H1 (cell line): ENCODE measurements around the gene OR10V1. TPM values are rescaled to one million over a fixed set of nuclear protein-coding genes. Genes with fewer than 3 reads are reported as not detected.

Source experiments
- CTCF ChIA-PET: fragments of 300-600 bp; sonication (Branson Sonifier 250); formaldehyde crosslinking; loops from one replicate; lab custom pipeline; 2021; ENCODE audit not compliant: partially characterized antibody; lab: Charles Lee
- POLR2A ChIA-PET: fragments of 300-600 bp; sonication (Branson Sonifier 250); formaldehyde crosslinking; loops from one replicate; lab custom pipeline; 2021; ENCODE audit warnings: inconsistent platforms; ENCODE audit not compliant: partially characterized antibody; lab: Charles Lee
- DNase-seq, 2 experiments: peaks; one replicate each; pipeline versions ENCODE4 v3.0.0 to v3.0.0-alpha.2; 2010 to 2022; ENCODE audit warnings: low spot score in 2 of 2, low read depth in 1 of 2, mixed read lengths in 1 of 2
- FAIRE-seq: peaks from 2 replicates; lab custom pipeline; 2011; peaks lifted over from hg19 to GRCh38; lab: Jason Lieb, UNC
- H2AFZ ChIP-seq: 2 replicates; pipeline ENCODE4 v1.8.1; 2012; ENCODE audit warnings: low read length, inconsistent platforms
- H2AK5ac ChIP-seq: 2 replicates; pipeline ENCODE4 v1.6.1; 2013; ENCODE audit warnings: low read depth, low read length
- H2BK120ac ChIP-seq: replicated peaks from 2 replicates; pipeline ENCODE3; 2013; ENCODE audit warnings: low read depth, low read length, inconsistent platforms
- H2BK12ac ChIP-seq: 2 replicates; pipeline ENCODE4 v1.6.1; 2013; ENCODE audit warnings: low read depth, low read length
- H2BK15ac ChIP-seq: 2 replicates; pipeline ENCODE4 v1.6.1; 2013; ENCODE audit warnings: low read length
- H2BK20ac ChIP-seq: 2 replicates; pipeline ENCODE4 v1.6.1; 2013; ENCODE audit warnings: low read length
- H2BK5ac ChIP-seq: 2 replicates; pipeline ENCODE4 v1.6.1; 2013; ENCODE audit warnings: low read depth, low read length
- H3K14ac ChIP-seq: 2 replicates; pipeline ENCODE4 v1.6.1; 2013; ENCODE audit warnings: inconsistent platforms; ENCODE audit not compliant: insufficient read length
- H3K18ac ChIP-seq: 2 replicates; pipeline ENCODE4 v1.6.1; 2013; ENCODE audit warnings: low read length; ENCODE audit errors: extremely low read depth
- H3K23ac ChIP-seq: 2 replicates; pipeline ENCODE4 v1.6.1; 2013; ENCODE audit warnings: inconsistent platforms; ENCODE audit not compliant: insufficient read length
- H3K23me2 ChIP-seq: 2 replicates; pipeline ENCODE4 v1.6.1; 2013; ENCODE audit warnings: low read depth, low read length
- H3K27ac ChIP-seq: 2 replicates; pipeline ENCODE4 v1.6.1; 2011; ENCODE audit warnings: low read depth, low read length, inconsistent platforms
- H3K27me3 ChIP-seq, 4 experiments: replicated peaks in 1 of 4; 1 replicate in 1 of 4; 2 replicates in 3 of 4; pipeline versions ENCODE4 v1.6.1 to v1.8.1; 2011 to 2013; ENCODE audit warnings: low read length in 3 of 4, mild to moderate bottlenecking in 3 of 4, inconsistent platforms in 2 of 4, mixed read lengths in 2 of 4, moderate library complexity in 1 of 4; ENCODE audit not compliant: control insufficient read depth in 3 of 4, insufficient read depth in 3 of 4; ENCODE audit errors: extremely low read depth in 1 of 4
- H3K36me3 ChIP-seq, 4 experiments: 2 replicates each; pipeline versions ENCODE4 v1.6.1 to v1.8.1; 2011 to 2013; ENCODE audit warnings: mild to moderate bottlenecking in 4 of 4, low read length in 3 of 4, moderate library complexity in 2 of 4, control low read depth in 1 of 4, inconsistent platforms in 1 of 4; ENCODE audit not compliant: insufficient read depth in 4 of 4, control insufficient read depth in 2 of 4
- H3K4ac ChIP-seq: replicated peaks from 2 replicates; pipeline ENCODE3; 2013; ENCODE audit warnings: low read length, low read depth, mixed read lengths, inconsistent platforms; ENCODE audit not compliant: insufficient read length
- H3K4me1 ChIP-seq, 4 experiments: replicated peaks in 1 of 4; 1 replicate in 1 of 4; 2 replicates in 3 of 4; pipeline versions ENCODE4 v1.6.1 to v1.8.1; 2011 to 2013; ENCODE audit warnings: low read length in 3 of 4, inconsistent platforms in 2 of 4, mixed read lengths in 1 of 4; ENCODE audit not compliant: insufficient read depth in 4 of 4, control insufficient read depth in 3 of 4
- H3K4me2 ChIP-seq, 2 experiments: 2 replicates each; pipeline versions ENCODE4 v1.6.1 to v1.8.1; 2011 to 2013; ENCODE audit warnings: low read depth in 2 of 2, low read length in 2 of 2, control low read depth in 1 of 2, inconsistent platforms in 1 of 2, mild to moderate bottlenecking in 1 of 2; ENCODE audit not compliant: insufficient read depth in 1 of 2
- H3K4me3 ChIP-seq, 4 experiments: fragments of 200-600, 300-600 bp in 1 of 4; sonication (generic), shearing (Covaris generic), sonication (Bioruptor Twin) in 1 of 4; 2 replicates each; pipeline versions ENCODE4 v1.5.1 to v1.8.1; 2011 to 2016; ENCODE audit warnings: low read length in 4 of 4, low read depth in 3 of 4, control low read depth in 2 of 4, inconsistent platforms in 2 of 4, mild to moderate bottlenecking in 2 of 4, mixed read lengths in 1 of 4, moderate library complexity in 1 of 4; ENCODE audit not compliant: insufficient read depth in 2 of 4; ENCODE audit errors: extremely low read depth in 1 of 4
- H3K56ac ChIP-seq: replicated peaks from 2 replicates; pipeline ENCODE3; 2013; ENCODE audit warnings: low read depth, mild to moderate bottlenecking, mixed read lengths, low read length, inconsistent platforms; ENCODE audit not compliant: insufficient read length
- H3K79me1 ChIP-seq: 2 replicates; pipeline ENCODE4 v1.6.1; 2013; ENCODE audit warnings: low read depth, low read length, control low read depth
- H3K79me2 ChIP-seq, 2 experiments: 2 replicates each; pipeline versions ENCODE4 v1.6.1 to v1.8.1; 2012 to 2013; ENCODE audit warnings: low read length in 2 of 2, mild to moderate bottlenecking in 2 of 2, inconsistent platforms in 1 of 2; ENCODE audit not compliant: insufficient read depth in 2 of 2, control insufficient read depth in 1 of 2
- H3K9ac ChIP-seq, 4 experiments: replicated peaks in 1 of 4; 1 replicate in 1 of 4; 2 replicates in 3 of 4; pipeline versions ENCODE4 v1.6.1 to v1.8.1; 2011 to 2013; ENCODE audit warnings: low read depth in 3 of 4, low read length in 3 of 4, control low read depth in 2 of 4, mild to moderate bottlenecking in 2 of 4, moderate library complexity in 2 of 4, inconsistent platforms in 1 of 4; ENCODE audit errors: extremely low read depth in 1 of 4
- H3K9me3 ChIP-seq, 2 experiments: 2 replicates each; pipeline versions ENCODE4 v1.6.1 to v1.8.1; 2012 to 2013; ENCODE audit warnings: mild to moderate bottlenecking in 2 of 2, moderate library complexity in 2 of 2, control low read depth in 1 of 2, inconsistent platforms in 1 of 2, low read depth in 1 of 2, low read length in 1 of 2, mixed read lengths in 1 of 2; ENCODE audit not compliant: insufficient read depth in 2 of 2
- H4K20me1 ChIP-seq, 2 experiments: replicated peaks in 1 of 2; 2 replicates each; pipeline versions ENCODE3 to v1.8.1; 2011 to 2013; ENCODE audit warnings: inconsistent platforms in 2 of 2, low read length in 2 of 2, mild to moderate bottlenecking in 1 of 2; ENCODE audit not compliant: insufficient read depth in 2 of 2, control insufficient read depth in 1 of 2
- H4K5ac ChIP-seq: 2 replicates; pipeline ENCODE4 v1.6.1; 2013; ENCODE audit warnings: low read length, low read depth, mixed read lengths, inconsistent platforms; ENCODE audit not compliant: insufficient read length
- H4K8ac ChIP-seq: 2 replicates; pipeline ENCODE4 v1.8.0; 2013; ENCODE audit warnings: mild to moderate bottlenecking, moderate library complexity, low read length, inconsistent platforms; ENCODE audit not compliant: insufficient read depth; ENCODE audit errors: extremely low read depth
- H4K91ac ChIP-seq: replicated peaks from 2 replicates; pipeline ENCODE3; 2013; ENCODE audit warnings: low read length, mixed read lengths, inconsistent platforms; ENCODE audit not compliant: insufficient read length
- BACH1 ChIP-seq: IDR thresholded peaks from 2 replicates; pipeline ENCODE4 v1.6.1; 2012; ENCODE audit warnings: low read length, improper control_type of control experiment
- CBX5 ChIP-seq: fragments of 300-800, 300-1000 bp; sonication (generic); IDR thresholded peaks from 2 replicates; pipeline ENCODE4 v1.7.1; 2016; ENCODE audit warnings: antibody characterized with exemption, low read length, low read depth
- CEBPB ChIP-seq: IDR thresholded peaks from 2 replicates; pipeline ENCODE4 v1.6.1; 2012; ENCODE audit warnings: low read depth, low read length
- CHD1 ChIP-seq: IDR thresholded peaks from 2 replicates; pipeline ENCODE4 v1.6.1; 2012; ENCODE audit warnings: low read depth, low read length, improper control_type of control experiment
- CTBP2 ChIP-seq: IDR thresholded peaks from 2 replicates; pipeline ENCODE4 v1.7.0; 2011; ENCODE audit warnings: borderline replicate concordance, mild to moderate bottlenecking, moderate library complexity, mixed read lengths, low read length; ENCODE audit not compliant: insufficient read depth, insufficient read length
- EZH2 ChIP-seq: fragments of 200-600 bp; sonication (generic); IDR thresholded peaks from 2 replicates; pipeline ENCODE4 v1.7.1; 2012; ENCODE audit warnings: low read depth, mild to moderate bottlenecking, moderate library complexity, low read length, inconsistent platforms; ENCODE audit not compliant: severe bottlenecking
- FOSL1 ChIP-seq: IDR thresholded peaks from 2 replicates; pipeline ENCODE4 v1.6.1; 2011; ENCODE audit warnings: mild to moderate bottlenecking, low read depth, low read length, moderate library complexity; ENCODE audit not compliant: insufficient read depth
- JUND ChIP-seq: IDR thresholded peaks from 2 replicates; pipeline ENCODE4 v1.6.1; 2011; ENCODE audit warnings: mild to moderate bottlenecking, improper control_type of control experiment, low read length
- KDM4A ChIP-seq: IDR thresholded peaks from one replicate; pipeline ENCODE4 v1.7.1; 2012; ENCODE audit warnings: low read depth, mild to moderate bottlenecking, moderate library complexity, low read length, inconsistent platforms; ENCODE audit not compliant: severe bottlenecking
- KDM5A ChIP-seq: fragments of 200-600 bp; IDR thresholded peaks from 2 replicates; pipeline ENCODE4 v1.7.1; 2012; ENCODE audit warnings: mild to moderate bottlenecking, low read length, inconsistent platforms, mixed read lengths
- SIX5 ChIP-seq: IDR thresholded peaks from 2 replicates; pipeline ENCODE4 v1.6.1; 2011; ENCODE audit warnings: mild to moderate bottlenecking, low read depth, low read length
- SP2 ChIP-seq: IDR thresholded peaks from 2 replicates; pipeline ENCODE4 v1.6.1; 2012; ENCODE audit warnings: mild to moderate bottlenecking, low read length, inconsistent platforms
- TAF1 ChIP-seq: IDR thresholded peaks from 2 replicates; pipeline ENCODE4 v1.6.1; 2011; ENCODE audit warnings: mild to moderate bottlenecking, low read depth, low read length
- TAF7 ChIP-seq: optimal IDR thresholded peaks from 2 replicates; pipeline ENCODE3; 2011; ENCODE audit warnings: low read depth, mild to moderate bottlenecking, inconsistent platforms, low read length, moderate library complexity, borderline replicate concordance
- TEAD4 ChIP-seq: IDR thresholded peaks from 2 replicates; pipeline ENCODE4 v1.6.1; 2012; ENCODE audit warnings: low read depth, low read length, inconsistent platforms, mixed read lengths
- ZNF274 ChIP-seq: IDR thresholded peaks from 2 replicates; pipeline ENCODE4 v1.7.0; 2012; ENCODE audit warnings: low read length, borderline replicate concordance; ENCODE audit errors: extremely low read depth
- WGBS, 2 experiments: shearing (Covaris generic) in 1 of 2; methylation state at CpG; one replicate each; pipeline versions ENCODE4 v1.1.6 to v1.1.7; 2013 to 2015; ENCODE audit warnings: low lambda C conversion rate in 2 of 2, mixed read lengths in 2 of 2, inconsistent platforms in 1 of 2, low coverage in 1 of 2, missing lambda C conversion rate in 1 of 2; ENCODE audit not compliant: insufficient replicate concordance in 2 of 2, insufficient coverage in 1 of 2, insufficient read length in 1 of 2; ENCODE audit errors: extremely low coverage in 1 of 2, missing lambda C conversion rate in 1 of 2; 5-methylcytosine and 5-hydroxymethylcytosine counted together
- polyA plus RNA-seq, 7 experiments: library from polyadenylated mRNA; depleted of rRNA in 3 of 7; stranded (reverse) in 5 of 7; unstranded in 2 of 7; fragments of >200 nt in 5 of 7; fragments of 200-250 nt in 2 of 7; gene quantifications; 1 replicate in 5 of 7; 2 replicates in 1 of 7; 4 replicates in 1 of 7; pipeline versions ENCODE4 v1.2.1 to v1.2.3, GENCODE V29; 2011 to 2013; ENCODE audit warnings: missing spikeins in 2 of 7, mixed read lengths in 2 of 7
- total RNA-seq: library from RNA; stranded (reverse); fragmentation: NEBNext Ultra II Directional; extraction: Animal tissue kit (Norgen Biotek cat#: 25700); gene quantifications from 2 replicates; pipeline ENCODE4 v1.2.1, GENCODE V29; 2021

The OR10V1 gene
- total and polyA plus RNA-seq, 2 of the 8 experiments (the other 6 are each of a cell fraction or from before 2014, with no cell fraction given): not detected

- H4K5ac ChIP-seq: no peak overlapping the region
- H3K9me3 ChIP-seq: no peaks in the 10 kb centered on the region
- H3K4ac ChIP-seq: no peak overlapping the region
- H2BK15ac ChIP-seq: no peak overlapping the region
- H3K23ac ChIP-seq: no peak overlapping the region
- H3K79me1 ChIP-seq: no peaks in the 10 kb centered on the region
- no peak overlapping the region for H2AK5ac ChIP-seq
- H3K27me3 ChIP-seq: no peaks in the 10 kb centered on the region
- no peak overlapping the region for H3K14ac ChIP-seq
- TF ChIP-seq FOSL1 (no peak), CBX5 (no peak), ZNF274 (no peak), CHD1 (no peak), JUND (no peak), TAF1 (no peak), KDM4A (no peak), SP2 (no peak), CEBPB (no peak), KDM5A (no peak), CTBP2 (no peak), BACH1 (no peak), TEAD4 (no peak), SIX5 (no peak), TAF7 (no peak), EZH2 (no peak)
- H2AFZ ChIP-seq: no peak overlapping the region
- no peak overlapping the region for H2BK20ac ChIP-seq
- no peak for FAIRE-seq
- WGBS, 2 experiments: 91% methylated on average over 3 of the region's 3 CpGs; no CpG with 5 or more reads in 1 of the 2 experiments
- H4K20me1 ChIP-seq: no peaks in the 10 kb centered on the region
- H3K18ac ChIP-seq: no peak overlapping the region
- no peak overlapping the region for H4K91ac ChIP-seq
- H2BK12ac ChIP-seq: no peak overlapping the region
- no peaks in the 10 kb centered on the region for H3K23me2 ChIP-seq
- CTCF ChIA-PET: no interaction called here
- H3K79me2 ChIP-seq: no peaks in the 10 kb centered on the region
- no peak overlapping the region for H3K4me3 ChIP-seq
- no peak overlapping the region for H2BK120ac ChIP-seq
- H3K27ac ChIP-seq: no peak overlapping the region
- H3K4me2 ChIP-seq: no peak overlapping the region
- no peak overlapping the region for H2BK5ac ChIP-seq
- H4K8ac ChIP-seq: no peak overlapping the region
- H3K4me1 ChIP-seq: no peaks in the 10 kb centered on the region
- no peaks in the 10 kb centered on the region for H3K36me3 ChIP-seq
- POLR2A ChIA-PET: no interaction called here
- H3K9ac ChIP-seq: no peak overlapping the region
- no peak for DNase-seq
- H3K56ac ChIP-seq: no peak overlapping the region
Measured at GRCh38 chr11:59728154-59728553, 14.5 kb upstream of the OR10V1 start.
